HepG2 (cell line): Measurements from ENCODE around the gene MRPL36. TPM values are rescaled to one million over a fixed set of nuclear protein-coding genes. Genes with fewer than 3 reads are reported as not detected.

ENCODE experiments used
- ATAC-seq: fragments of 200-7000 bp; cut with Tn5 transposase; 3 replicates; pipeline ENCODE4 v1.9.1; 2020; ENCODE audit warnings: mild to moderate bottlenecking, moderate library complexity
- BruUV-seq: library from RNA; stranded (reverse); fragments of 400-500 nt; replicated peaks from 2 replicates; lab custom pipeline; 2021; lab: Mats Ljungman, UMichigan
- CTCF ChIA-PET: fragments of 300-600 bp; formaldehyde crosslinking; extraction: SDS; loops from one replicate; lab custom pipeline; 2021; ENCODE audit warnings: low total read pairs, inconsistent platforms, low intra/inter-chr PET ratio; lab: Yijun Ruan, JAX
- POLR2A ChIA-PET: fragments of 350-600 bp; sonication (Branson Sonifier 250); formaldehyde crosslinking; loops from one replicate; lab custom pipeline; 2020; ENCODE audit warnings: antibody characterized with exemption, inconsistent platforms; lab: Yijun Ruan, JAX
- DNase-seq: peaks from one replicate; pipeline ENCODE4 v3.0.0-alpha.2; 2015; ENCODE audit warnings: low spot score
- FAIRE-seq: peaks from 3 replicates; lab custom pipeline; 2011; peaks lifted over from hg19 to GRCh38; lab: Jason Lieb, UNC
- H2AFZ ChIP-seq: one replicate; pipeline ENCODE4 v1.6.1; 2011; ENCODE audit warnings: low read length, inconsistent platforms
- H3K27ac ChIP-seq: fragments of 300-600 bp; 3 replicates; pipeline ENCODE4 v1.8.0; 2011; ENCODE audit warnings: mixed run types, mild to moderate bottlenecking, mixed read lengths, low read length, inconsistent platforms; ENCODE audit not compliant: insufficient read depth; ENCODE audit errors: extremely low read length
- H3K27me3 ChIP-seq, 2 experiments: fragments of 200-600 bp in 1 of 2; 2 replicates in 1 of 2; 3 replicates in 1 of 2; pipeline versions ENCODE4 v1.6.0 to v1.8.0; 2011; ENCODE audit warnings: low read length in 2 of 2, mild to moderate bottlenecking in 2 of 2, moderate library complexity in 2 of 2, inconsistent platforms in 1 of 2; ENCODE audit not compliant: insufficient read depth in 2 of 2, control insufficient read depth in 1 of 2
- H3K36me3 ChIP-seq, 2 experiments: fragments of 200-600 bp in 1 of 2; replicated peaks in 1 of 2; 2 replicates in 1 of 2; 3 replicates in 1 of 2; pipeline versions ENCODE4 v1.5.1 to v1.8.0; 2011; ENCODE audit warnings: low read length in 2 of 2, inconsistent platforms in 1 of 2; ENCODE audit not compliant: insufficient read depth in 2 of 2, control insufficient read depth in 1 of 2
- H3K4me1 ChIP-seq: 2 replicates; pipeline ENCODE4 v1.5.1; 2012; ENCODE audit warnings: low read length, inconsistent platforms; ENCODE audit not compliant: insufficient read depth
- H3K4me2 ChIP-seq: 2 replicates; pipeline ENCODE4 v1.6.0; 2011; ENCODE audit warnings: low read depth, low read length, inconsistent platforms
- H3K4me3 ChIP-seq, 3 experiments: fragments of 200-600 bp in 1 of 3; sonication (generic), shearing (Covaris generic) in 1 of 3; replicated peaks in 1 of 3; 2 replicates each; pipeline ENCODE4 v1.5.1; 2011 to 2016; ENCODE audit warnings: low read length in 3 of 3, inconsistent platforms in 2 of 3, low read depth in 2 of 3, mild to moderate bottlenecking in 2 of 3, control low read depth in 1 of 3, mixed read lengths in 1 of 3; ENCODE audit not compliant: insufficient read depth in 1 of 3
- H3K79me2 ChIP-seq: one replicate; pipeline ENCODE4 v1.6.1; 2011; ENCODE audit warnings: low read length, inconsistent platforms; ENCODE audit not compliant: insufficient read depth
- H3K9ac ChIP-seq: 2 replicates; pipeline ENCODE4 v1.6.0; 2011; ENCODE audit warnings: mild to moderate bottlenecking, low read depth, low read length, inconsistent platforms; ENCODE audit not compliant: insufficient read depth
- H3K9me3 ChIP-seq: 2 replicates; pipeline ENCODE4 v1.5.1; 2012; ENCODE audit warnings: mild to moderate bottlenecking, low read length
- H4K20me1 ChIP-seq: 2 replicates; pipeline ENCODE4 v1.6.0; 2011; ENCODE audit warnings: inconsistent platforms, mild to moderate bottlenecking, low read length, moderate library complexity; ENCODE audit not compliant: insufficient read depth
- ZNF124 ChIP-seq: sonication (generic); formaldehyde crosslinking; IDR thresholded peaks from 2 replicates; pipeline ENCODE4 v1.4.0; 2020; ENCODE audit warnings: missing genetic modification reagents
- WGBS: methylation state at CpG from one replicate; pipeline ENCODE4 v1.1.6; 2017; ENCODE audit warnings: low lambda C conversion rate; 5-methylcytosine and 5-hydroxymethylcytosine counted together
- in situ Hi-C: cut with HindIII; loops from 2 replicates; pipeline ENCODE4 v1.10.0; 2017; ENCODE audit warnings: low pct_unique_long_range_greater_than_20kb; ENCODE audit not compliant: extremely low pct_ligation_motif_present
- intact Hi-C: fragments of 100-400 bp; cut with micrococcal nuclease; formaldehyde crosslinking; loops from one replicate; pipeline ENCODE4 v1.10.0; 2022; ENCODE audit not compliant: unreplicated experiment
- polyA plus RNA-seq, 8 experiments: library from polyadenylated mRNA; depleted of rRNA in 3 of 8; stranded (reverse) in 7 of 8; unstranded in 1 of 8; fragments of >200 nt; fragmentation: Illumina TruSeq in 4 of 8; extraction: Trizol in 4 of 8; gene quantifications; 2 replicates each; pipeline versions ENCODE4 v1.2.1 to v1.2.3, GENCODE V29; 2011 to 2016; ENCODE audit warnings: low read depth in 4 of 8, missing spikeins in 1 of 8, mixed read lengths in 1 of 8; ENCODE audit not compliant: insufficient read depth in 1 of 8
- total RNA-seq, 5 experiments: library from RNA; depleted of rRNA; stranded (reverse); fragments of >200 nt; fragmentation: Illumina TruSeq; extraction: Trizol; gene quantifications; 2 replicates each; pipeline ENCODE4 v1.2.3, GENCODE V29; 2016; ENCODE audit warnings: low read depth in 1 of 5
- TF ChIP-seq, protein P1 (sequence below): sonication (generic); formaldehyde crosslinking; IDR thresholded peaks from 2 replicates; pipeline ENCODE4 v1.5.0; 2020; ENCODE audit warnings: mild to moderate bottlenecking, missing genetic modification reagents, moderate library complexity
- TF ChIP-seq, protein P2 (sequence below), 2 experiments: fragments of 450-650 bp in 1 of 2; sonication (generic) in 1 of 2; formaldehyde crosslinking in 1 of 2; IDR thresholded peaks; 2 replicates each; pipeline versions ENCODE4 v1.6.1 to v1.8.0; 2016 to 2022; ENCODE audit warnings: antibody characterized with exemption in 1 of 2, mild to moderate bottlenecking in 1 of 2, missing genetic modification reagents in 1 of 2

The MRPL36 gene
- total and polyA plus RNA-seq, 2 of the 13 experiments (the other 11 are each of a cell fraction or from before 2014, with no cell fraction given): 71.3 to 113 TPM

DNA sequence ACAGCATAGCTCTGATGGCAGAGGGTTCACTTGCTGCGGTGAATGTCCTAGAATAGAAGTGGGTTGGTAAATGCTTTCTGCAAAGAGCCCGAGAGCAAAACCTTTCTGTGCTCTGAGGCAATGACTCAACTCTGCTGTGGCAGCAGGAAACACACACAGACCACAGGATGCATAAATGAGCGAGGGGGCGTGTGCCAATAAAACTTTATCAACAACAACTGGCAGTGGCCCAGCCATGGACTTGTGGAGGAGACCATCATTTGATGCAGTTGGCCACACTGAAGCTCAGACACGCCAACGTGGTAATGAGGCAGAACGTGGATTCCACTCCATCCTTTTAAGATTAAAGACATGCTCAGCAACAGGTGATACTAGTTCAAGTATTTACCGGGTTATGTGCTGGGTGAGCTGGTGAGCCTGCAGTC is 6.8 kb downstream of the MRPL36 start:
- 90% methylated on average over 8 of the region's 8 CpGs for WGBS
- no peak for DNase-seq
- no TSS peak for BruUV-seq
- no peak overlapping the region for H3K27ac ChIP-seq
- no peak overlapping the region for H3K9ac ChIP-seq
- peaks cover 0 to 33% of the 10 kb centered on the region in 2 experiments; a peak in 3 of 5 replicates for H3K27me3 ChIP-seq
- TF ChIP-seq, protein P1, sequence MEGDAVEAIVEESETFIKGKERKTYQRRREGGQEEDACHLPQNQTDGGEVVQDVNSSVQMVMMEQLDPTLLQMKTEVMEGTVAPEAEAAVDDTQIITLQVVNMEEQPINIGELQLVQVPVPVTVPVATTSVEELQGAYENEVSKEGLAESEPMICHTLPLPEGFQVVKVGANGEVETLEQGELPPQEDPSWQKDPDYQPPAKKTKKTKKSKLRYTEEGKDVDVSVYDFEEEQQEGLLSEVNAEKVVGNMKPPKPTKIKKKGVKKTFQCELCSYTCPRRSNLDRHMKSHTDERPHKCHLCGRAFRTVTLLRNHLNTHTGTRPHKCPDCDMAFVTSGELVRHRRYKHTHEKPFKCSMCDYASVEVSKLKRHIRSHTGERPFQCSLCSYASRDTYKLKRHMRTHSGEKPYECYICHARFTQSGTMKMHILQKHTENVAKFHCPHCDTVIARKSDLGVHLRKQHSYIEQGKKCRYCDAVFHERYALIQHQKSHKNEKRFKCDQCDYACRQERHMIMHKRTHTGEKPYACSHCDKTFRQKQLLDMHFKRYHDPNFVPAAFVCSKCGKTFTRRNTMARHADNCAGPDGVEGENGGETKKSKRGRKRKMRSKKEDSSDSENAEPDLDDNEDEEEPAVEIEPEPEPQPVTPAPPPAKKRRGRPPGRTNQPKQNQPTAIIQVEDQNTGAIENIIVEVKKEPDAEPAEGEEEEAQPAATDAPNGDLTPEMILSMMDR: no peak
- no peak for TF ChIP-seq ZNF124 (CRISPR knock-in tag)
- TF ChIP-seq, protein P2, sequence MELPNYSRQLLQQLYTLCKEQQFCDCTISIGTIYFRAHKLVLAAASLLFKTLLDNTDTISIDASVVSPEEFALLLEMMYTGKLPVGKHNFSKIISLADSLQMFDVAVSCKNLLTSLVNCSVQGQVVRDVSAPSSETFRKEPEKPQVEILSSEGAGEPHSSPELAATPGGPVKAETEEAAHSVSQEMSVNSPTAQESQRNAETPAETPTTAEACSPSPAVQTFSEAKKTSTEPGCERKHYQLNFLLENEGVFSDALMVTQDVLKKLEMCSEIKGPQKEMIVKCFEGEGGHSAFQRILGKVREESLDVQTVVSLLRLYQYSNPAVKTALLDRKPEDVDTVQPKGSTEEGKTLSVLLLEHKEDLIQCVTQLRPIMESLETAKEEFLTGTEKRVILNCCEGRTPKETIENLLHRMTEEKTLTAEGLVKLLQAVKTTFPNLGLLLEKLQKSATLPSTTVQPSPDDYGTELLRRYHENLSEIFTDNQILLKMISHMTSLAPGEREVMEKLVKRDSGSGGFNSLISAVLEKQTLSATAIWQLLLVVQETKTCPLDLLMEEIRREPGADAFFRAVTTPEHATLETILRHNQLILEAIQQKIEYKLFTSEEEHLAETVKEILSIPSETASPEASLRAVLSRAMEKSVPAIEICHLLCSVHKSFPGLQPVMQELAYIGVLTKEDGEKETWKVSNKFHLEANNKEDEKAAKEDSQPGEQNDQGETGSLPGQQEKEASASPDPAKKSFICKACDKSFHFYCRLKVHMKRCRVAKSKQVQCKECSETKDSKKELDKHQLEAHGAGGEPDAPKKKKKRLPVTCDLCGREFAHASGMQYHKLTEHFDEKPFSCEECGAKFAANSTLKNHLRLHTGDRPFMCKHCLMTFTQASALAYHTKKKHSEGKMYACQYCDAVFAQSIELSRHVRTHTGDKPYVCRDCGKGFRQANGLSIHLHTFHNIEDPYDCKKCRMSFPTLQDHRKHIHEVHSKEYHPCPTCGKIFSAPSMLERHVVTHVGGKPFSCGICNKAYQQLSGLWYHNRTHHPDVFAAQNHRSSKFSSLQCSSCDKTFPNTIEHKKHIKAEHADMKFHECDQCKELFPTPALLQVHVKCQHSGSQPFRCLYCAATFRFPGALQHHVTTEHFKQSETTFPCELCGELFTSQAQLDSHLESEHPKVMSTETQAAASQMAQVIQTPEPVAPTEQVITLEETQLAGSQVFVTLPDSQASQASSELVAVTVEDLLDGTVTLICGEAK (IDR thresholded peaks at IDR 0.05): peak; percentile 67
- TF ChIP-seq, protein P2 (CRISPR knock-in tag; IDR thresholded peaks at IDR 0.05): peak; percentile 99
- TF ChIP-seq, all 625 proteins: peak for 1
- Histone ChIP-seq H3K36me3 (peaks cover under 1 to 12% of the 10 kb centered on the region in 2 experiments; a peak in 3 of 5 replicates), H3K4me1 (peaks cover 35% of the 10 kb centered on the region), H4K20me1 (no peaks in the 10 kb centered on the region), H2AFZ (no peak overlapping the region), H3K4me2 (no peak overlapping the region), H3K79me2 (peaks cover 2% of the 10 kb centered on the region), H3K9me3 (no peaks in the 10 kb centered on the region), H3K4me3 (no peak overlapping the region)
- CTCF ChIA-PET: no interaction called here
- ATAC-seq (no peak), FAIRE-seq (no peak)
- in situ Hi-C loops: no loop called here
- intact Hi-C loops: no loop called here
- POLR2A ChIA-PET: no interaction called here
